ENCODE data around the gene ADNP2. TPM values are rescaled to one million over a fixed set of nuclear protein-coding genes. Genes with fewer than 3 reads are reported as not detected.
"Not testable (repeated sequence)": the region's sequence is repeated elsewhere in the genome, so short reads cannot be mapped to it uniquely, and the experiment has no call there.

ADNP2 gene
- total RNA-seq, 1 experiment from 2014 or later = 12.8 TPM

DNA sequence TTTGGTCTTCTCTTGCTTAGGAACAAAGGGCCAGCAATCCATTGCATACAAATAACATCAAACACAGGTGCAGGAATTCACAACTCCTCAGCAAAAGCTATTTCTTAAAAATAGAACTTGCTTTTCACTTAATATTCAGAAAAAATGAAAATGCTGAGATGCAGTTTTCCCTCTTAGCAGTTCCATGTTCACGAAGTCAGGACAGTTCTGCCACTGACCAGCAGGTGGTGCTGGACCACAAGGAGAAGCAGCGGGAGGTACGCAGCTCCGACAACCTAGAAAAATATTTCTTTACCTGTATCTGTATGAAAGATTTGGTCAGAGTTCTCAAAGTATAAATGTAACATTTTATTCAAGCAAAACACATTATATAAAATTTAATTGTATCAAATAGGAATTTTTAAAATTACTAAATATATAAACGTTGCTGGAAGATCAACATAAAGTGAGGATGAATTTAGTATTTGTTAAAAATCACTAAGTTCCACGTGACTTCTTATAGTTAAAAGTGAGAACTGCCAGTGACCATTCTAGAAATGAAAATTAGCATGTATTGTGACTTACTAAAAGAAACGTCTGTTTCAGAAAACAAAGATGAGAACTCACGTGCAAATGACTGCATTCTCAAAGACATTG is 48.8 kb downstream of the ADNP2 start:
- no peaks in the 10 kb centered on the region; the same call in 1 of the 2 replicates for H3K36me3 ChIP-seq
- DNase-seq = no peak
- H3K27me3 ChIP-seq = no peaks in the 10 kb centered on the region
- H3K9me3 ChIP-seq = no peaks in the 10 kb centered on the region
- no peak overlapping the region for H3K4me3 ChIP-seq

DNA sequence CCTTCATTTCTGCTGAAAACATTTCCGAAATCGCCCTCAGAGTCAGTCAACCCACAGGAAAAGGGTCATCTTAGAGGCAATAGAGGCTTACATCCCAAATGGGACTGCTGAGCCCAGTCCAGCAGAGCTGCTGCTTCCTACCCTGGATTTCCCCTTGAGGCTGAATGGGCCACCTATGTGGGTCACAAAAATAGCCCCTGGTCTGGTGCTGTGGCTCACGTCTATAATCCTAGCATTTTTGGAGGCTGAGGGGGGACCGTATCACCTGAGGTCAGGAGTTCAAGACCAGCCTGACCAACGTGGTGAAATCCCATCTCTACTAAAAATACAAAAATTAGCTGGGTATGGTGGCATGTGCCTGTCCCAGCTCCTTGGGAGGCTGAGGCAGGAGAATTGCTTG is 49.3 kb downstream of the ADNP2 start:
- no peaks in the 10 kb centered on the region for H3K27me3 ChIP-seq
- H3K9me3 ChIP-seq = no peaks in the 10 kb centered on the region
- no peaks in the 10 kb centered on the region; the same call in 1 of the 2 replicates for H3K36me3 ChIP-seq
- no peak overlapping the region for H3K4me3 ChIP-seq
- no peak for DNase-seq

DNA sequence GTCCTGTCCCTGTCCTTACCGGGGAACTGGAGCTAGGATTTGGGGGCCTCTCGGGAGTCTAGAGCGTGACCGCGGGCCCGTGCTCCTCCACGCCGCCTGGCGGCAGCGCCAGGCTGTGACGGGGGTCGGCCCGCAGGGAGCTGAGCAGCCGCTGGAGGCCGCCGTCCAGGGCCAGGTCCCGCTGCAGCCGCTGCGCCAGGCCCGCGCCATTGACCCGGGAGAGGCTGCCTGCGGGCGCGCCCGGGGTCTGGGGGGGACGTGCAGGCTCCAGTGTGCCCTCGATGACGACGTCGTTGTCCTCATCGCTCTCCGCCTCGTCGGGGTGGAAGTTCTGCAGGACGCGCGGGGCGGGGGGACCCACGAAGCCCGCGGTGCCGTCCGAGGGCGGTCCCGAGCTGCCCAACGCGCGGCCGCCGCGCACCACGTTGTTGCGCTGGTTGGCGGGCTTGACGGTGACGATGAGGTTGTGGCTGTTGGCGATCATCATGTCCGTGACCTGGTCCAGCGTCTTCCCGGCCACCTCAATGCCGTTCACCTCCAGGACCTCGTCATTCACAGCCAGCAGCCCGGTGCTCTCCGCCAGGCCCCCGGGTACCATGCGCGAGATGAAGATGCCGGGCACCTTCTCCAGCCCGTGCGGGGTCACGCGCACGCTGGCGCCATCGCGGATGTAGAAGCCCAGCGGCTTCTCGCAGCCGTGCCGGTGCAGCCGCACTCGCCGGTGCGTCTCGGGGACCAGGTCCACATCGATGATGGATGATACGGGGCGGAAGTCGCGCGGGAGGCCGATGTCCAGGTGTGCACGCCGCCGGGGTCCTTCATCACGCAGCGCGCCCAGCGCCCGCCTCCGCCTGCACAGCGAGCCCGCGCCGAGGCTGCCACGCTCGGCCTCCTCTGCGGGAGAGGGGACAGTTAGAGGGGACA is 50.9 kb downstream of the ADNP2 start:
- no peak overlapping the region for H3K4me3 ChIP-seq
- no peak for DNase-seq

DNA sequence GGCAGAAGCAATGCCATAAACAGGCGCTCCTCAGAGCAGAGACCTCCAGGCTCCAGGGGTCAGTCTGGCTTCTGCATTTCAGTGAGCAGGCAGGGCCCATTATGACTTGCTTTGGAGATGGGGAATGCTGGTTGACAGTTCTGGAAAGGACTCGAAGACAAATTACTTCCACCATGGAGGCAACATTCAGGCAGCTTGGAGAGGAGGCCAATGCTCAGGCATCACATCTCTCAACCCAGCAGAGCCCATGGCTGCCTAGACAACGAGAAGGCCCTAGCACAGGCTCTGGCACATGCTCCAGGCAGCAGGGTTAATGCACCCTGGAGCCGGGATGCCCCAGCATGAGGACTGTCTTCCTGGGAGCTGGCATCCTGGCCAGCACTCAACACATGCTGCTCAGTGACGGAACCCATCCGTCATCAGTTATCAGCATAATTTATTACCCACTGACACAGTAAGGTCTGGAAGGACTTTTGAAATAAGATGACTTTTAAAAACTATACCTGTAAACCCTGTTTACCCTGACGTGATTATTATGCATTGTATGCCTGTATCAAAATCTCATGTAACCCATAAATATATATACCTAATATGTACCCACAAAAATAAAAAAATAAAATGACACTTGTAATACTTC is 52.8 kb downstream of the ADNP2 start:
- Histone ChIP-seq H3K4me3 (no peak overlapping the region), H3K9me3 (no peaks in the 10 kb centered on the region), H3K27me3 (no peaks in the 10 kb centered on the region), H3K36me3 (no peaks in the 10 kb centered on the region; the same call in 1 of the 2 replicates)
- no peak for DNase-seq

More for the DNA sequence above, 50.9 kb downstream of the ADNP2 start:
- H3K36me3 ChIP-seq = no peaks in the 10 kb centered on the region; the same call in 1 of the 2 replicates
- no peaks in the 10 kb centered on the region for H3K27me3 ChIP-seq
- no peaks in the 10 kb centered on the region for H3K9me3 ChIP-seq

DNA sequence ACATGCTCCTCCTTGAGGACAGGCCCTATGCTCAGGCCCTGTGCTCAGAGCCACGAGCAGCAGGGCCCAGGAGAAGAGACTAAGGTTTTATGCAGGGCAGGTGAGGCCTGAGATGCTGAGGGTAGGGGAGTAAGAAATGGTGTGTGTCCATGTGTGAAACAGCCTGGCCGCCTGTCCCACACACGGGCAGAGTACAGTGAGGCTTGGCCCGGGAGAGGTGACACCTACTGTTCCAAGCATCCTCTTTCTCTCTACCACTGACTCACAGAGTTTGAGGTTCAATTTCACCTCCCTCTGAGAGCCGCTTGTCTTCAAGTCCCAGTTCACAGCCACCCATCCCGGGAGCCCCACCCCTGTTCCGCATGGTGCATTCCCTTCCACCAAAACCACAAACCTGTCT is 54.1 kb downstream of the ADNP2 start:
- no peaks in the 10 kb centered on the region for H3K9me3 ChIP-seq
- no peak for DNase-seq
- H3K4me3 ChIP-seq = no peak overlapping the region
- H3K36me3 ChIP-seq = no peaks in the 10 kb centered on the region; the same call in 1 of the 2 replicates
- H3K27me3 ChIP-seq = no peaks in the 10 kb centered on the region

DNA sequence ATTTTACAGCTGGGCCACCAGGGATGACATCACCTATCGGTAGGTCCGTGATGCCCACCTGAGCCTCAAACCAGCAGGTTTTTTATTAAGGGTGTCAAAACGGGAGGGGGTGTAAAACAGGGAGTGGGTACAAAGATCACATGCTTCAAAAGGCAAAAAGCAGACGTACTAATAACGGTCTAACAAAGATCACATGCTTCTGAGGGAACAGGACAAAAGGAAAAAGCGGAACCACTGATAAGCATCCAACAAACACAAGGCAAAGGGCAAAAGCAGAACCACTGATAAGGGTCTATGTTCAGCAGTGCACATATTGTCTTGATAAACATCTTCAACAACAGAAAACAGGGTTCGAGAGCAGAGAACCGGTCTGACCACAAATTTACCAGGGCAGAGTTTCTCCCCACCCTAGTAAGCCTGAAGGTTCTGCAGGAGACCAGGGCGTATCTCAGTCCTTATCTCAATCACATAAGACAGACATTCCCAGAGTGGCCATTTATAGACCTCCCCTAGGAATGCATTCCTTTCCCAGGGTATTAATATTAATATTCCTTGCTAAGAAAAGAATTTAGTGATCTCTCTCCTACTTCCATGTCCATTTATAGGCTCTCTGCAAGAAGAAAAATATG is 55.8 kb downstream of the ADNP2 start:
- not testable (repeated sequence) for H3K9me3 ChIP-seq, DNase-seq, H3K27me3 ChIP-seq, H3K36me3 ChIP-seq, H3K4me3 ChIP-seq

DNA sequence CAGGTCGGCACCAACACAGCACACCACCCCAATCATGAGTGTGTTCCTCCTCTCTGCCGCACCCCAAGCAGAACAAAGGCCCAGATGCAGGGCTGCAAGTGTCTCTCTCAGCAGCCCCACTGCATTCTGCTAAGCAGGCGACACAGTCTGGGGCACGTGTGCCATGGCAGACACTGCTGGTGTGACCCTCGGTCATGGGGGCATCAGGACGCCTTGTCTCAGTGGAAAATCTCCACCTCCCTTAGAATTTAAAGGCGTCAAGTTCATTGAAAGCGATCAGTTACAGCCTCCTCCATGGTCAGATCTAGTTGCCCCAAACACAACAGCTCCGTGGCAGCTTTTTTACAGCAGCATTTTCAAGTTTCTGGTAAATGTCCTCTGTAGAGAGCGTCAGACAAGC is 57.2 kb downstream of the ADNP2 start:
- DNase-seq = no peak
- no peaks in the 10 kb centered on the region for H3K36me3 ChIP-seq
- H3K4me3 ChIP-seq = no peak overlapping the region
- H3K9me3 ChIP-seq = no peaks in the 10 kb centered on the region
- no peaks in the 10 kb centered on the region for H3K27me3 ChIP-seq

DNA sequence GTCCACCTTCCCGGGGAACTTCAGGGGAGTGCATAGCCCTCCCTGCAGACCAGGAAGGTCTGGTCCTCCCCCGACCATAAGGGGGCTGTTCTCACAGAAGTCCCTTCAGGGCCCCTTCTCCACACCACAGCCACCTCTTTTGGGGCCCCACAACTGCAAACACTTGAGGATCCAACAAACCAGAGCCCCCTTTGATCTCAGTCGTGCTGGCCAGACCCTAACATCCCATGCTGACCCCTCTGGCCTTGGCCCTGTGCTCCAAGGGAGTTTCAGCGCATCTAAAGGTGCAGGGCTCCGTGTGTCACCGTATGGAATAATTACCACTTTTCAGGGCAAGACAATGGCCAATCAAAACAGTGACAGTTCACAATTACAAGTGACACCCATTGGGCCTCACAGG is 57.7 kb downstream of the ADNP2 start:
- Histone ChIP-seq H3K27me3 (no peaks in the 10 kb centered on the region), H3K4me3 (no peak overlapping the region), H3K36me3 (no peaks in the 10 kb centered on the region), H3K9me3 (no peaks in the 10 kb centered on the region)
- no peak for DNase-seq

DNA sequence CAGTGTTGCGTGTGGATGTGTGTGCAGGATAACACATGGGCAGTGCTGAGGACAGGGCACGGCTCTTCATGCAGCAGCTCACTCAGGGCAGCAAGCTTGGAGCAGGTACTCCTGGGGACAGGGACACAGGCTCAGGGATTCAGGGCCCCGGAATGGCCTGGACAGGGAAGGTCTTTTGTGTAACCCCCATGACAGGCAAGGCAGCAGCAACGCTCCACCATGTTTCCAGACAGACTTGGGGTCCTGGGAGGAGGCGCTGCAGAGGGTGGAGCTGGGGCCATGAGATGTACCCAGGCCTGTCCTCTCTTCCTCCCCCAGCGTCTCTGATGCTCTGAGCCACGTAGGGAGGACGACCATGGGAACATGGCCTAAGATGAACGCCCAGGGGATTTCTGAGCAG is 58.3 kb downstream of the ADNP2 start:
- no peaks in the 10 kb centered on the region for H3K27me3 ChIP-seq
- no peak for DNase-seq
- no peaks in the 10 kb centered on the region for H3K36me3 ChIP-seq
- H3K9me3 ChIP-seq = no peaks in the 10 kb centered on the region
- H3K4me3 ChIP-seq = no peak overlapping the region

DNA sequence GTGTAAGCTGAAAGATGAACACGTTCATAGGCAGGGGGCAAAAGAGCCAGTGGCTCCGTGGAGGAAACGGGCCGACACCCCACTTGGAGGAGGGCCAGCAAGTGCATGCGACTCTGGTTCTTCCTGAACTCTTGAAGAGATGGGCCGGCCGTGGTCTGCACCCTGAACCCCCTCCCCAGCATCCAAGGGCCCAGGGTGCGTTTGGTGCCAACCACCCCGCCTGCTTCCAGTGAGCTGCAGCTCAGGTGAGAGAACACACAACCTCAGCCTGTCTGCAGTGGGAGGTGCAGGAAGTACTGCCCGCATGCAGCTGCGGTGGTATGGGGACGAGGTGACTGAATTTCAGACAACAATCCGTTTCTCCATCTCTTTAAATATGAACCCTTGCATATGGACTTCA is 58.9 kb downstream of the ADNP2 start:
- Histone ChIP-seq H3K9me3 (no peaks in the 10 kb centered on the region), H3K4me3 (no peak overlapping the region), H3K27me3 (no peaks in the 10 kb centered on the region), H3K36me3 (no peaks in the 10 kb centered on the region)
- no peak for DNase-seq

DNA sequence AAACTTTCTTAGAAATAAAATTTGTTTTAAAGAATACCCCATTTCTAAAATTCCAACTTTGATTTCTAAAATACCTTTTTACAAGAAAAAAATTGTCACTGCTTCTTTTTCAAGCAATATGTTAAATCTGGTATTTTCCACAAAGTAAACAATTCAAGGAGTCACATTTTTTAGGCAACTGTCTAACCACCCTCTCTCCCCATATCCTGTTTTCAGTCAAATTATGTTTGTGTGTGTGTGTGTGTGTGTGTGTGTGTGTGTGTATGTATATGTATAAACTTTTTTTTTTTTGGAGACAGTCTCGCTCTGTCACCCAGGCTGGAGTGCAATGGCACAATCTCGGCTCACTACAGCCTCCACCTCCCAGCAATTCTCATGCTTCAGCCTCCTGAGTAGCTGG is 59.3 kb downstream of the ADNP2 start:
- H3K4me3 ChIP-seq = no peak overlapping the region
- no peak for DNase-seq

DNA sequence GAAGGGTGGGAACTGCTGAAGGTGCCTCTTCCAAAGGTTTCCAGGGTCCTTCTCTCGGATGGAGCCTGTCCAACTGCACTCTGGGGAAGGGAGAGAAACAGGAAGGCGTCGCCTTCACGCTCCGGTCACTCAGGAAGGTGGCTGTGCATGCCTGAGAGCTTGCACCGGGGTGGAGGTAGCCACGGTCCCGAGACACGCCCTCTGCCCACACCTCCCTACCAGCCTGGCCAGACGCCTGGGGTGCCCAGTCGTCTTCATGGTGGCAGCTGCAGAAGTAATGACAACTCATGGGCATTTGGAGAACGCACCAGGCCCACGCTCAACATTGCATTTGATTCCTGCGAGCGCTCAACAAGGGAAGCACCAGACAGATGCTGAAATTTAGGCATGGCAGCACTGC is 59.9 kb downstream of the ADNP2 start:
- H3K36me3 ChIP-seq = no peaks in the 10 kb centered on the region
- no peak overlapping the region for H3K4me3 ChIP-seq
- no peak for DNase-seq
- H3K27me3 ChIP-seq = no peaks in the 10 kb centered on the region
- H3K9me3 ChIP-seq = no peaks in the 10 kb centered on the region

More for the DNA sequence above, 59.3 kb downstream of the ADNP2 start:
- no peaks in the 10 kb centered on the region for H3K27me3 ChIP-seq
- no peaks in the 10 kb centered on the region for H3K36me3 ChIP-seq
- H3K9me3 ChIP-seq = no peaks in the 10 kb centered on the region

DNA sequence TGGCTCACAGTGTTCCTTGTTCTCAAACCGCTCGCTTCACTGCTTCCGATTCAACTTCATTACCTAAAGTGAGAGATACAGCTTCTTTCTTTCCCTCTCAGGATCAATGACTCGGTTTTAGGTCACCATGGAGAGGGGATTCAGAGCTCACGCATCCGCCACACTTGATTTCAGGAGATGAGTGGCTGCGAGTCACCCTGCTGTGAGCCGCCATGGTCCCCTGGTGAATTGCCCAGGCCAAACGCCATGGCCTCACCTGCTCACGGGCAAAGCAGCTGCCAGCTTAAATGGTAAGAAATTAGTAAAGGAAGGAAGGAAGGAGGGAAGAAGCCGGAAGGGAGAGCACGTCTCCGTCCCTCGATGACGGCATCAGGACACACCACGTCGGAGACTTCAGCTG is 60.5 kb downstream of the ADNP2 start:
- H3K9me3 ChIP-seq = no peaks in the 10 kb centered on the region

DNA sequence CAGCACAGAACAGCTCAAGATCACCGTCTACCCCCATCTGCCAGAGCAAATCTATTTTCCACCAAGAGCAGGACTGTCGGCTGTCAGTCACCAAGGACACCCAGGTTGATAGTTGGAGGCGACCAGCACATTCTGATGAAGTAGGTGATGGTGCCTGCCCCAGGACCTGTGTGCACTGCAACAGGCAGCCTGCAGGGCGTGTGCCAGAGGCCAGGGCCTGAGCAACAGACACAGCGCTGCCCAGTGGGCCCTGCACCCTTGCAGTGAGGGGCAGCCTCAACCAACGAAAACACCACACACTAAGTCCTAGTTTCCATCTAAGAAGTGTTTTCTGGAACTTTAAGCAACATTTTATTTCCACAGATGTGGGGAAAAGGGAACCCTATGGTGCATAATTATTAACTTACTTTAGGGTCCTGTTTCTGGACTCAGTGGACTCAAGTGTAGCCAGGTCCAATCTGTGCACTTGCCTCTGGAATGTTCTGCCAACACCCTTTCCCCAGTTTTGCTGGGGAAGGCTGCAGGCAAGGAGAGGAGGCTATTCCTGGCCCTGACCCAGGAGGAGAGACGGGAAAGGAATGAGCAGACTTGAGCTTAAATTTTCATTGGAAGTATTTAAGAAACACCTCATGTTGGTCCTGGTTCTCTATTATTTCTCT is 61.5 kb downstream of the ADNP2 start:
- DNase-seq = no peak
- no peaks in the 10 kb centered on the region for H3K9me3 ChIP-seq
- no peak overlapping the region for H3K4me3 ChIP-seq
- H3K27me3 ChIP-seq = no peaks in the 10 kb centered on the region
- no peaks in the 10 kb centered on the region for H3K36me3 ChIP-seq

More for the DNA sequence above, 60.5 kb downstream of the ADNP2 start:
- Histone ChIP-seq H3K4me3 (no peak overlapping the region), H3K36me3 (no peaks in the 10 kb centered on the region), H3K27me3 (no peaks in the 10 kb centered on the region)
- no peak for DNase-seq

DNA sequence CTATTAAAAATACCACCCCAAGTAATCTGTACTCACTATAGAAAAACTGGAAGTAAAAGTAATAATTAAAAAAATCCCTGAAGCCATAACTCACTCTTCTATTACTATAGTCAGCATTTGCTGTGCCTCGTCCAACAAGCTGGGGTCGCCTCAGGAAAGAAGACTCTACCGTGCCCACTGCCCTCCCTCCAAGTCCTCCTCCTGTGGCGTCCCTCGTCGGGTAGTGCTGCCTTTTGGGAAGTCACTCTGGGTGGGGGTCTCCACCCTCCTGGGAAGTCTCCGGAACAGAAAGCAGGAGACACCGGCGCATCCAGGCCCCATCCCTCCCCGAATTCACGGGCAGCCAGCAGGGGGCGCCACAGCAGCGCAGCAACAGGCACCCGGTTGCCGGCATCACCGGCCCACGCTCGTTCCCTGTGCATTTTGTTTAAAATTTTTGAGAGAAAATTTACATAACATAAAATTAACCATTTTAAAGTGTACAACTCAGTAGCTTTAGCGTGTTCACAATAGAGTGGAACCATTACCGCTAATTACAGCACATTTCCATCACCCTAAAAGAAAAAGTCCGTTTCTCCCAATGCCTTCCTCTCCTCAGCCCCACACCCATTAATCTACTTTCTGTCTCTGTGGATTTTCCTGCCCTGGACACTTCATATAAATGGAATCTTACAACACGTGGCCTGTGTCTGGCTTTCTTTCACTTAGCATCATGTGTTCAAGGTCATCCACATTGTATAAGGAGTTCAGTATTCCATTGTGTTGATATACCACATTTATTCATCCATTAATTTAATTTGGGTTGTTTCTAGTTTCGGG is 62.2 kb downstream of the ADNP2 start:
- no peaks in the 10 kb centered on the region for H3K36me3 ChIP-seq
- H3K4me3 ChIP-seq = no peak overlapping the region
- H3K27me3 ChIP-seq = no peaks in the 10 kb centered on the region
- H3K9me3 ChIP-seq = no peaks in the 10 kb centered on the region
- peak; percentile 18 for DNase-seq

DNA sequence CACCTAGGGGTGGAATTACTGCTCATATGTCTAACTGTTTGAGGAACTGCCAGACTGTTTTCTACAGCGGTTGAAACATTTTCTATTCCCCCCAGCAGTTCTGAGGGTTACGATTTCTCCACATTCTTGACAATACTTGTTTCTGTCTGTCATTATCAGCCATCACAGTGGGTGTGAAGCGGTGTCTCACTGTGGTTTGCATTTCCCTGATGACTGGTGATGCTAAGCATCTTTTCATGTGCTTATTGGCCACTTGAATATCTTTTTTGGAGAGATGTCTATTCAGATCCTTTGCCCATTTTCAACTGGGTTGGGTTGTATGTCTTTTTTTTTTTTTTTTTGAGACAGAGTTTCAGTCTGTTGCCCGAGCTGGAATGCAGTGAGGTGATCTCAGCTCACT is 63.0 kb downstream of the ADNP2 start:
- Histone ChIP-seq H3K27me3 (no peaks in the 10 kb centered on the region), H3K9me3 (no peaks in the 10 kb centered on the region), H3K36me3 (no peaks in the 10 kb centered on the region), H3K4me3 (no peak overlapping the region)
- DNase-seq = no peak
